C4-2B (cell line): ENCODE measurements around the gene CFAP410.

Source experiments
- ZFX ChIP-seq: fragments of 450-650 bp; IDR thresholded peaks from 2 replicates; pipeline ENCODE4 v1.6.1; 2017
- TF ChIP-seq, protein P1 (sequence below): fragments of 450-650 bp; conservative IDR thresholded peaks from 2 replicates; pipeline ENCODE4 v1.5.1; 2017; ENCODE audit warnings: mild to moderate bottlenecking

DNA sequence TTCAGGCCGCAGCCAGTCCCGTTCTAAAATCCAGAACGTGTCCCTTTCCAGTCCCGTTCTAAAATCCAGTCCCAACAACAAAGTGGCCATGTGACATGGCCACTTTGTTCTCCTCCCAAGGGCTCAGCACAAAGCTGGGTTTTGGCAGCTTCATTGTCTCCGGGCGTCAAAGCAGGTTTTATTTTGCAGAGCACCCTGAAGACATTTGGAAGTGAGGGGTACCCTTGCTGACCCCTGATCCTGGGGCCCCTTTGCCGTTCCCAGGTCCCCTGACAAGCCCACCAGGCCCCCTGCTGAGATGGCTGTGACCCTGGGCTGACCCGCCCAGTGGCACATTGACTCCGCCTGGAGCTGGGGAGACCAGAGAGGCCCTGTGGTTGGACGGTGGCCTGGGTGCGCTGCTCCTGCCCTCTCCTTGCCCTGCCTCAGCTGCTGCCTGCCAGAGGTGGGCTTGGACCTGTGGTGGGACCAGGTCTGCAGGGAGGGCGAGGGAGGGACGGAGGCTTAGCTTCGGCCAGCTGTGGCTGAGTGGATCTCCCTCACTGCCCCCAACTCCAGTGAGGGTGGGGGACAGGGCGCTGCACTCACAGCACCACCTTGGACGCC is 35.1 kb downstream of the CFAP410 start:
- no peak for TF ChIP-seq ZFX
- TF ChIP-seq, protein P1, sequence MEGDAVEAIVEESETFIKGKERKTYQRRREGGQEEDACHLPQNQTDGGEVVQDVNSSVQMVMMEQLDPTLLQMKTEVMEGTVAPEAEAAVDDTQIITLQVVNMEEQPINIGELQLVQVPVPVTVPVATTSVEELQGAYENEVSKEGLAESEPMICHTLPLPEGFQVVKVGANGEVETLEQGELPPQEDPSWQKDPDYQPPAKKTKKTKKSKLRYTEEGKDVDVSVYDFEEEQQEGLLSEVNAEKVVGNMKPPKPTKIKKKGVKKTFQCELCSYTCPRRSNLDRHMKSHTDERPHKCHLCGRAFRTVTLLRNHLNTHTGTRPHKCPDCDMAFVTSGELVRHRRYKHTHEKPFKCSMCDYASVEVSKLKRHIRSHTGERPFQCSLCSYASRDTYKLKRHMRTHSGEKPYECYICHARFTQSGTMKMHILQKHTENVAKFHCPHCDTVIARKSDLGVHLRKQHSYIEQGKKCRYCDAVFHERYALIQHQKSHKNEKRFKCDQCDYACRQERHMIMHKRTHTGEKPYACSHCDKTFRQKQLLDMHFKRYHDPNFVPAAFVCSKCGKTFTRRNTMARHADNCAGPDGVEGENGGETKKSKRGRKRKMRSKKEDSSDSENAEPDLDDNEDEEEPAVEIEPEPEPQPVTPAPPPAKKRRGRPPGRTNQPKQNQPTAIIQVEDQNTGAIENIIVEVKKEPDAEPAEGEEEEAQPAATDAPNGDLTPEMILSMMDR = no peak
